IMR-90 (cell line): ENCODE results near the gene UQCRC1. TPM values are rescaled to one million over a fixed set of nuclear protein-coding genes. Genes with fewer than 3 reads are reported as not detected.

ENCODE experiments used
- ATAC-seq: fragments of 200-7000 bp; cut with Tn5 transposase; 2 replicates; pipeline ENCODE4 v1.9.1; 2020; ENCODE audit warnings: low read depth, mild to moderate bottlenecking, moderate library complexity
- BruUV-seq: library from RNA; stranded (reverse); fragments of 400-500 nt; replicated peaks from 2 replicates; lab custom pipeline; 2021; lab: Mats Ljungman, UMichigan
- CTCF ChIA-PET: fragments of 300-600 bp; formaldehyde crosslinking; extraction: SDS; loops from one replicate; lab custom pipeline; 2021; ENCODE audit warnings: antibody characterized with exemption; lab: Yijun Ruan, JAX
- POLR2A ChIA-PET: fragments of 300-600 bp; sonication (Branson Sonifier 250); formaldehyde crosslinking; loops from one replicate; lab custom pipeline; 2022; ENCODE audit warnings: antibody characterized with exemption; ENCODE audit not compliant: unreplicated experiment; lab: Charles Lee
- DNase-seq: peaks from one replicate; pipeline ENCODE4 v3.0.0; 2013
- H2AFZ ChIP-seq: replicated peaks from 2 replicates; pipeline ENCODE3; 2013; ENCODE audit warnings: low read length, mild to moderate bottlenecking; ENCODE audit not compliant: poor library complexity
- H2AK5ac ChIP-seq: 2 replicates; pipeline ENCODE4 v1.6.1; 2013; ENCODE audit warnings: low read depth, low read length, inconsistent platforms
- H2AK9ac ChIP-seq: replicated peaks from 2 replicates; pipeline ENCODE3; 2013; ENCODE audit warnings: mild to moderate bottlenecking, low read depth, low read length, moderate library complexity; ENCODE audit not compliant: poor library complexity
- H2BK120ac ChIP-seq: 2 replicates; pipeline ENCODE4 v1.6.1; 2013; ENCODE audit warnings: low read depth, low read length, inconsistent platforms
- H2BK15ac ChIP-seq: 3 replicates; pipeline ENCODE4 v1.6.1; 2013; ENCODE audit warnings: low read depth, low read length, inconsistent platforms
- H2BK20ac ChIP-seq: 2 replicates; pipeline ENCODE4 v1.6.1; 2013; ENCODE audit warnings: low read depth, mild to moderate bottlenecking, inconsistent platforms, low read length, moderate library complexity
- H2BK5ac ChIP-seq: 2 replicates; pipeline ENCODE4 v1.6.1; 2013; ENCODE audit warnings: mild to moderate bottlenecking, low read depth, low read length, inconsistent platforms; ENCODE audit not compliant: poor library complexity, severe bottlenecking
- H3K14ac ChIP-seq: replicated peaks from 2 replicates; pipeline ENCODE4 v1.6.1; 2013; ENCODE audit warnings: low read depth, low read length, inconsistent platforms
- H3K18ac ChIP-seq: 2 replicates; pipeline ENCODE4 v1.6.1; 2013; ENCODE audit warnings: low read depth, low read length, control low read depth
- H3K23ac ChIP-seq: 2 replicates; pipeline ENCODE4 v1.6.1; 2013; ENCODE audit warnings: low read depth, low read length, inconsistent platforms
- H3K27ac ChIP-seq: 2 replicates; pipeline ENCODE4 v1.5.1; 2013; ENCODE audit warnings: mild to moderate bottlenecking, control low read depth, low read length; ENCODE audit not compliant: insufficient read depth
- H3K27me3 ChIP-seq: 2 replicates; pipeline ENCODE4 v1.6.1; 2013; ENCODE audit warnings: low read length; ENCODE audit not compliant: control insufficient read depth, insufficient read depth
- H3K36me3 ChIP-seq: 2 replicates; pipeline ENCODE4 v1.6.1; 2013; ENCODE audit warnings: low read length, mixed read lengths; ENCODE audit not compliant: control insufficient read depth, insufficient read depth
- H3K4ac ChIP-seq: 2 replicates; pipeline ENCODE4 v1.6.1; 2013; ENCODE audit warnings: low read depth, low read length, inconsistent platforms
- H3K4me1 ChIP-seq: 2 replicates; pipeline ENCODE4 v1.6.1; 2013; ENCODE audit warnings: low read length, mixed read lengths; ENCODE audit not compliant: control insufficient read depth, insufficient read depth
- H3K4me2 ChIP-seq: 2 replicates; pipeline ENCODE4 v1.6.1; 2013; ENCODE audit warnings: low read depth, mild to moderate bottlenecking, control low read depth, low read length, moderate library complexity
- H3K4me3 ChIP-seq: 2 replicates; pipeline ENCODE4 v1.5.1; 2013; ENCODE audit warnings: low read depth, mild to moderate bottlenecking, control low read depth, low read length, moderate library complexity; ENCODE audit not compliant: insufficient read depth
- H3K56ac ChIP-seq: 2 replicates; pipeline ENCODE4 v1.6.1; 2013; ENCODE audit warnings: low read length, inconsistent platforms; ENCODE audit not compliant: insufficient read depth; ENCODE audit errors: extremely low read depth
- H3K79me1 ChIP-seq, 2 experiments: 2 replicates each; pipeline ENCODE4 v1.6.1; 2013; ENCODE audit warnings: low read length in 2 of 2, inconsistent platforms in 1 of 2, low read depth in 1 of 2
- H3K9ac ChIP-seq: 2 replicates; pipeline ENCODE4 v1.6.1; 2013; ENCODE audit warnings: low read depth, low read length, control low read depth
- H3K9me1 ChIP-seq: 2 replicates; pipeline ENCODE4 v1.6.1; 2013; ENCODE audit warnings: low read length, inconsistent platforms; ENCODE audit not compliant: insufficient read depth
- H3K9me3 ChIP-seq: 2 replicates; pipeline ENCODE4 v1.6.1; 2013; ENCODE audit warnings: low read length; ENCODE audit not compliant: control insufficient read depth, insufficient read depth
- H4K20me1 ChIP-seq: 2 replicates; pipeline ENCODE4 v1.6.1; 2013; ENCODE audit warnings: low read length, inconsistent platforms; ENCODE audit not compliant: insufficient read depth
- H4K5ac ChIP-seq: 2 replicates; pipeline ENCODE4 v1.6.1; 2013; ENCODE audit warnings: mild to moderate bottlenecking, low read depth, low read length, control low read depth
- H4K8ac ChIP-seq, 2 experiments: 2 replicates each; pipeline ENCODE4 v1.6.1; 2013; ENCODE audit warnings: low read depth in 2 of 2, low read length in 2 of 2, control low read depth in 1 of 2, inconsistent platforms in 1 of 2
- H4K91ac ChIP-seq: 2 replicates; pipeline ENCODE4 v1.6.1; 2013; ENCODE audit warnings: low read depth, low read length, inconsistent platforms; ENCODE audit not compliant: insufficient read depth
- FOS ChIP-seq: fragments of 150-350 bp; IDR thresholded peaks from 2 replicates; pipeline ENCODE4 v1.6.1; 2016; ENCODE audit warnings: low read depth, low read length
- MXI1 ChIP-seq: IDR thresholded peaks from 2 replicates; pipeline ENCODE4 v1.6.1; 2012; ENCODE audit warnings: low read depth, mild to moderate bottlenecking, low read length, moderate library complexity, borderline replicate concordance
- RAD21 ChIP-seq: IDR thresholded peaks from 2 replicates; pipeline ENCODE4 v1.6.1; 2012; ENCODE audit warnings: low read length, improper control_type of control experiment
- WGBS, 2 experiments: methylation state at CpG; one replicate each; pipeline versions ENCODE4 v1.1.5 to v1.1.7; 2013; ENCODE audit warnings: missing lambda C conversion rate in 2 of 2; ENCODE audit not compliant: insufficient read length in 1 of 2; ENCODE audit errors: extremely low coverage in 2 of 2; 5-methylcytosine and 5-hydroxymethylcytosine counted together
- dilution Hi-C: fragments of 300-500 bp; cut with HindIII; formaldehyde crosslinking; loops from one replicate; pipeline ENCODE4 v1.14.3; 2018; ENCODE audit warnings: low sequenced_read_pairs; ENCODE audit not compliant: unreplicated experiment
- in situ Hi-C: fragments of 300-500 bp; cut with MboI; formaldehyde crosslinking; loops from 3 replicates; pipeline ENCODE4 v1.14.3; 2019; ENCODE audit warnings: low sequenced_read_pairs, inconsistent platforms, mixed read lengths
- intact Hi-C: fragments of 100-400 bp; cut with micrococcal nuclease; formaldehyde crosslinking; loops from 2 replicates; pipeline ENCODE4 v1.10.0; 2022
- polyA plus RNA-seq, 3 experiments: library from polyadenylated mRNA; depleted of rRNA; stranded (reverse); fragments of >200 nt; gene quantifications; 2 replicates each; pipeline ENCODE4 v1.2.3, GENCODE V29; 2012; ENCODE audit warnings: low replicate concordance in 1 of 3
- total RNA-seq: library from RNA; depleted of rRNA; stranded (reverse); fragments of >200 nt; gene quantifications from 2 replicates; pipeline ENCODE4 v1.2.3, GENCODE V29; 2012
- TF ChIP-seq, protein P1 (sequence below): fragments of 150-350 bp; IDR thresholded peaks from 2 replicates; pipeline ENCODE4 v1.6.1; 2017; ENCODE audit warnings: mild to moderate bottlenecking, antibody characterized with exemption, low read length, low read depth

The UQCRC1 gene
- total and polyA plus RNA-seq, 2 of the 4 experiments (the other 2 are of a cell fraction), result 474 to 1,365 TPM

DNA sequence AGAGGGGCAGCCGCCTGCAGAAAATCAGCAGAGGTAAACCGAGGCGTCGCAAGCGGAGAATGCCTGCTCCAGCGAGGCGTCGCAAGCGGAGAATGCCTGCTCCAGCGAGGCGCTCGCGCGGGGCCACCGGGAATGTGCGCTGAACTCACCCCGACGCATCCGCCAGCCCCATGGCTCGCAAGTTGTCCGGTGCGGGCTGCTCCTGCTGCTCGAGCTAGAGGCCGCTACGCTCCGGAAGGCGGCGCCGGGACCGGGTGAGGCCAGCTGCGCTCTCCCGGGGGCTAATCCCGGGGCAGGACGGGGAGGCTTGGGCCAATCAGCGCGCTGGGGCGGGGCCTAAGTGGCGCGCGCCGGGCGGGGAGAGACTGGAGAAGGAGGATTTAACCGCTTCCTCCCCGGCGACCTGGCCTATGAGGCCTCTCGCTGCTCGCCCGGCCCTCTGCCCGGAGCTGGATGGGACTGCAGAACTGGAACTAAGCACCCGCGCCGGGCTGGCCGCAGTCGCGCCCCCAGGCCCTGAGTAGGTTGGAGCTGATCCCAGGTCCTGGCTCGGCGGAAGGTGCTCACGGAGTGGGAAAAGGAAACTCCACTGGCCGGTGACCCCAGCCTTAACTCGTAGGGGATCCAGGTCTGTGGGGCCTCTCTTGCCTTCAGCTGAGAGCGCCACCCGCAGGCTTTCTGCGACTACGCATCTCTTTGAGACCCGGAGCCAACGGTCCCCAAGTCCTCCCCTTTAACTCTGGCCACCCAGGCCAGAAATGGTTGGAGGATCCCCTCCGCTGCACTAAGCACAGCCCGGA lies 26.0 kb upstream of the UQCRC1 start, which contains the start of gene SLC26A6 (continued):
- TF ChIP-seq, protein P1, sequence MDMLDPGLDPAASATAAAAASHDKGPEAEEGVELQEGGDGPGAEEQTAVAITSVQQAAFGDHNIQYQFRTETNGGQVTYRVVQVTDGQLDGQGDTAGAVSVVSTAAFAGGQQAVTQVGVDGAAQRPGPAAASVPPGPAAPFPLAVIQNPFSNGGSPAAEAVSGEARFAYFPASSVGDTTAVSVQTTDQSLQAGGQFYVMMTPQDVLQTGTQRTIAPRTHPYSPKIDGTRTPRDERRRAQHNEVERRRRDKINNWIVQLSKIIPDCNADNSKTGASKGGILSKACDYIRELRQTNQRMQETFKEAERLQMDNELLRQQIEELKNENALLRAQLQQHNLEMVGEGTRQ, result 0 out of 2 replicates have a peak, but pooled peaks have one; percentile 8

DNA sequence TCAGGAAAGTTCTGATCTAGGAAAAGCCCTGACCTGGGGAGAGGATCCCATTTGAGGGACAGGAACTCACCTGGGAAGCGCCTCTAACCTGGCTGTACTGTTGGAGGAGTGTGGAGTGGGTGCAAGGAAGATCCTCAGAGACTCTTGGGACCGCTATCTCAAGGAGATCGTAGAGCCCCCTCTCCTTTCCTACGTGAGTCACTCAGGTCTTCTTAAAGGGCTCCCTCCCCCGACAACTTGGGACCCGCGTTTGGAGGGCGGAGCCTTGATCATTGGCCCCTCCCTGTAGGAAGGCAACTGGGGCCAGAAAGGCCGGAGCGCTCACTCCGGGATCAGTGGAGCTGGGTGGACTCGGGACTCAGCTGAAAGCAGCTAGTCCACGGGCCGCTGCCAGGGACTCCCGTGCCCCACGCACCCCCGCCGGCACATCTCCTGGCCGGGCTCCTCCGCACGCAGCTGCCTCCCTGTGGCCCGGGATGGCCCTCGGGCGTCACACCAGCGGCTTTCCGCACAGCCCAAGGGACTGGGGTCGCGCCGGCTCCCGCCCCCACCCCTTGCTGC lies 25.3 kb upstream of the UQCRC1 start:
- Histone ChIP-seq H4K8ac (peak overlapping the region; percentile 30 to 63; a peak in 2 of 4 replicates), H3K27me3 (no peaks in the 10 kb centered on the region), H3K36me3 (peaks cover 44% of the 10 kb centered on the region), H3K4me3 (peak overlapping the region; percentile 83), H2BK5ac (peak overlapping the region; percentile 70), H3K23ac (peak overlapping the region; percentile 95; the same call in 1 of the 2 replicates), H2AK9ac (peak overlapping the region; percentile 99), H4K91ac (peak overlapping the region; percentile 90), H3K4me2 (peak overlapping the region; percentile 97), H3K9ac (peak overlapping the region; percentile 84), H4K20me1 (peaks cover 44% of the 10 kb centered on the region), H4K5ac (0 out of 2 replicates have a peak overlapping the region, but pooled peaks have one; percentile 46), H2AK5ac (peak overlapping the region; percentile 90), H3K18ac (peak overlapping the region; percentile 44), H3K14ac (peak overlapping the region; percentile 97), H3K9me3 (no peaks in the 10 kb centered on the region), H3K79me1 (peaks cover 42 to 68% of the 10 kb centered on the region in 2 experiments; a peak in 3 of 4 replicates), H2BK20ac (no peak overlapping the region), H3K27ac (peak overlapping the region; percentile 79), H2BK120ac (no peak overlapping the region; the same call in 1 of the 2 replicates), H2AFZ (peak overlapping the region; percentile 100), H2BK15ac (no peak overlapping the region; the same call in 1 of the 3 replicates), H3K56ac (peak overlapping the region; percentile 47; the same call in 1 of the 2 replicates), H3K4me1 (peaks cover 18% of the 10 kb centered on the region), H3K9me1 (peaks cover 11% of the 10 kb centered on the region), H3K4ac (peak overlapping the region; percentile 82)
- no peak for TF ChIP-seq MXI1
- TF ChIP-seq FOS, result 0 out of 2 replicates have a peak, but pooled peaks have one; percentile 4
- no peak for TF ChIP-seq RAD21
- dilution Hi-C loops, result no loop called here
- 0% methylated on average over 25 of the region's 30 CpGs; no CpG with 5 or more reads in 1 of the 2 experiments for WGBS, 2 experiments
- CTCF ChIA-PET, result interaction anchor here (0.5 to 2.2 kb wide), 11 partner anchors 11 to 74 kb away, joined by 3 to 6 read pairs (median 3); partner anchors contain the start of gene UCN2
- intact Hi-C loops, result loop anchor here (1.0 to 10.0 kb wide), 8 partner anchors 16 to 190 kb away; partner anchors contain the start of genes ATRIP, CCDC51, NCKIPSD and PFKFB4
- ATAC-seq (peak; percentile 65), DNase-seq (peak; percentile 51)
- in situ Hi-C loops, result no loop called here
- BruUV-seq, result no TSS peak
- POLR2A ChIA-PET, result interaction anchor here (0.5 to 0.6 kb wide), 2 partner anchors 16 to 17 kb away, joined by 4 to 7 read pairs; no protein-coding TSS in a partner anchor
